ENCODE measurements around the gene ITPKB.

Gene ITPKB

GRCh38 chr1:226662642-226663326, 76.3 kb downstream of the ITPKB start:
- Histone ChIP-seq H3K9me3 (ENCODE audit: control insufficient read depth in 5 of 5, low read length in 5 of 5) (no peaks in the 10 kb centered on the region), H3K4me3 (ENCODE audit: low read depth in 1 of 5, low read length in 5 of 5) (peak overlapping the region in 2 of 5 donors; percentile 4 to 11), H3K27ac (ENCODE audit: low read depth, low read length) (peak overlapping the region; percentile 92), H3K4me1 (ENCODE audit: control insufficient read depth in 5 of 5, insufficient read depth in 5 of 5, low read length in 5 of 5) (peaks cover 39 to 100% (median 95%) of the 10 kb centered on the region in 5 donors), H3K27me3 (ENCODE audit: control insufficient read depth in 5 of 5, insufficient read depth in 4 of 5, low read length in 5 of 5) (no peaks in the 10 kb centered on the region), H3K36me3 (ENCODE audit: control insufficient read depth in 5 of 5, insufficient read depth in 5 of 5, low read length in 5 of 5) (peaks cover 0 to 2% (median 0%) of the 10 kb centered on the region in 5 donors), H3K9ac (ENCODE audit: low read length in 5 of 5) (peak overlapping the region in 3 of 5 donors; percentile 38 to 52 (median 47))

- Histone ChIP-seq H3K4me3 (ENCODE audit: low read depth in 1 of 5, low read length in 5 of 5) (no peak overlapping the region), H3K9ac (ENCODE audit: low read length in 5 of 5) (peak overlapping the region in 3 of 5 donors; percentile 36 to 68 (median 47)), H3K27ac (ENCODE audit: low read depth, low read length) (peak overlapping the region; percentile 92), H3K36me3 (ENCODE audit: control insufficient read depth in 5 of 5, insufficient read depth in 5 of 5, low read length in 5 of 5) (peaks cover 0 to 2% (median 0%) of the 10 kb centered on the region in 5 donors), H3K9me3 (ENCODE audit: control insufficient read depth in 5 of 5, low read length in 5 of 5) (no peaks in the 10 kb centered on the region), H3K27me3 (ENCODE audit: control insufficient read depth in 5 of 5, insufficient read depth in 4 of 5, low read length in 5 of 5) (peaks cover 0 to under 1% (median 0%) of the 10 kb centered on the region in 5 donors), H3K4me1 (ENCODE audit: control insufficient read depth in 5 of 5, insufficient read depth in 5 of 5, low read length in 5 of 5) (peaks cover 44 to 100% (median 95%) of the 10 kb centered on the region in 5 donors)
These were observed 77.1 kb downstream of the ITPKB start for GRCh38 chr1:226661965-226662364.

GRCh38 chr1:226661271-226661670, 77.8 kb downstream of the ITPKB start:
- Histone ChIP-seq H3K27me3 (ENCODE audit: control insufficient read depth in 5 of 5, insufficient read depth in 4 of 5, low read length in 5 of 5) (peaks cover 0 to 3% (median 0%) of the 10 kb centered on the region in 5 donors), H3K36me3 (ENCODE audit: control insufficient read depth in 5 of 5, insufficient read depth in 5 of 5, low read length in 5 of 5) (peaks cover 0 to 2% (median 0%) of the 10 kb centered on the region in 5 donors), H3K4me3 (ENCODE audit: low read depth in 1 of 5, low read length in 5 of 5) (no peak overlapping the region), H3K27ac (ENCODE audit: low read depth, low read length) (peak overlapping the region; percentile 92), H3K9me3 (ENCODE audit: control insufficient read depth in 5 of 5, low read length in 5 of 5) (no peaks in the 10 kb centered on the region), H3K4me1 (ENCODE audit: control insufficient read depth in 5 of 5, insufficient read depth in 5 of 5, low read length in 5 of 5) (peaks cover 47 to 100% (median 95%) of the 10 kb centered on the region in 5 donors), H3K9ac (ENCODE audit: low read length in 5 of 5) (peak overlapping the region in 3 of 5 donors; percentile 38 to 62 (median 41))

- H3K27ac ChIP-seq (ENCODE audit: low read depth, low read length) = peak overlapping the region; percentile 92
- H3K9ac ChIP-seq (ENCODE audit: low read length in 5 of 5) = peak overlapping the region; percentile 35 to 62 (median 41)
- peaks cover 0 to 2% (median 0%) of the 10 kb centered on the region in 5 donors for H3K36me3 ChIP-seq (ENCODE audit: control insufficient read depth in 5 of 5, insufficient read depth in 5 of 5, low read length in 5 of 5)
- H3K4me1 ChIP-seq (ENCODE audit: control insufficient read depth in 5 of 5, insufficient read depth in 5 of 5, low read length in 5 of 5) = peaks cover 42 to 100% (median 95%) of the 10 kb centered on the region in 5 donors
- no peaks in the 10 kb centered on the region for H3K9me3 ChIP-seq (ENCODE audit: control insufficient read depth in 5 of 5, low read length in 5 of 5)
- peaks cover 0 to 3% (median 0%) of the 10 kb centered on the region in 5 donors for H3K27me3 ChIP-seq (ENCODE audit: control insufficient read depth in 5 of 5, insufficient read depth in 4 of 5, low read length in 5 of 5)
- no peak overlapping the region for H3K4me3 ChIP-seq (ENCODE audit: low read depth in 1 of 5, low read length in 5 of 5)
These were observed 78.5 kb downstream of the ITPKB start for GRCh38 chr1:226660410-226661182.

GRCh38 chr1:226659641-226660040, 79.4 kb downstream of the ITPKB start:
- H3K9ac ChIP-seq (ENCODE audit: low read length in 5 of 5) = no peak overlapping the region
- H3K36me3 ChIP-seq (ENCODE audit: control insufficient read depth in 5 of 5, insufficient read depth in 5 of 5, low read length in 5 of 5) = peaks cover 0 to 2% (median 0%) of the 10 kb centered on the region in 5 donors
- H3K4me3 ChIP-seq (ENCODE audit: low read depth in 1 of 5, low read length in 5 of 5) = no peak overlapping the region
- H3K9me3 ChIP-seq (ENCODE audit: control insufficient read depth in 5 of 5, low read length in 5 of 5) = no peaks in the 10 kb centered on the region
- peaks cover 39 to 100% (median 95%) of the 10 kb centered on the region in 5 donors for H3K4me1 ChIP-seq (ENCODE audit: control insufficient read depth in 5 of 5, insufficient read depth in 5 of 5, low read length in 5 of 5)
- H3K27me3 ChIP-seq (ENCODE audit: control insufficient read depth in 5 of 5, insufficient read depth in 4 of 5, low read length in 5 of 5) = peaks cover 0 to 3% (median 0%) of the 10 kb centered on the region in 5 donors
- peak overlapping the region; percentile 92 for H3K27ac ChIP-seq (ENCODE audit: low read depth, low read length)

- H3K4me1 ChIP-seq (ENCODE audit: control insufficient read depth in 5 of 5, insufficient read depth in 5 of 5, low read length in 5 of 5) = peaks cover 39 to 100% (median 94%) of the 10 kb centered on the region in 5 donors
- peak overlapping the region; percentile 23 for H3K27ac ChIP-seq (ENCODE audit: low read depth, low read length)
- peak overlapping the region in 1 of 5 donors; percentile 44 for H3K9ac ChIP-seq (ENCODE audit: low read length in 5 of 5)
- H3K36me3 ChIP-seq (ENCODE audit: control insufficient read depth in 5 of 5, insufficient read depth in 5 of 5, low read length in 5 of 5) = peaks cover 0 to 2% (median 0%) of the 10 kb centered on the region in 5 donors
- no peak overlapping the region for H3K4me3 ChIP-seq (ENCODE audit: low read depth in 1 of 5, low read length in 5 of 5)
- no peaks in the 10 kb centered on the region for H3K9me3 ChIP-seq (ENCODE audit: control insufficient read depth in 5 of 5, low read length in 5 of 5)
- H3K27me3 ChIP-seq (ENCODE audit: control insufficient read depth in 5 of 5, insufficient read depth in 4 of 5, low read length in 5 of 5) = peaks cover 0 to 3% (median 0%) of the 10 kb centered on the region in 5 donors
These were observed 79.9 kb downstream of the ITPKB start for GRCh38 chr1:226659136-226659535.

GRCh38 chr1:226658546-226659125, 80.4 kb downstream of the ITPKB start:
- Histone ChIP-seq H3K9me3 (ENCODE audit: control insufficient read depth in 5 of 5, low read length in 5 of 5) (no peaks in the 10 kb centered on the region), H3K27ac (ENCODE audit: low read depth, low read length) (peak overlapping the region; percentile 23), H3K27me3 (ENCODE audit: control insufficient read depth in 5 of 5, insufficient read depth in 4 of 5, low read length in 5 of 5) (peaks cover 0 to 3% (median 0%) of the 10 kb centered on the region in 5 donors), H3K36me3 (ENCODE audit: control insufficient read depth in 5 of 5, insufficient read depth in 5 of 5, low read length in 5 of 5) (peaks cover 0 to 2% (median 0%) of the 10 kb centered on the region in 5 donors), H3K9ac (ENCODE audit: low read length in 5 of 5) (peak overlapping the region in 1 of 5 donors; percentile 44), H3K4me1 (ENCODE audit: control insufficient read depth in 5 of 5, insufficient read depth in 5 of 5, low read length in 5 of 5) (peaks cover 36 to 100% (median 94%) of the 10 kb centered on the region in 5 donors), H3K4me3 (ENCODE audit: low read depth in 1 of 5, low read length in 5 of 5) (no peak overlapping the region)

GRCh38 chr1:226657895-226658545, 81.1 kb downstream of the ITPKB start:
- H3K4me1 ChIP-seq (ENCODE audit: control insufficient read depth in 5 of 5, insufficient read depth in 5 of 5, low read length in 5 of 5) = peaks cover 36 to 100% (median 89%) of the 10 kb centered on the region in 5 donors
- peak overlapping the region; percentile 69 for H3K27ac ChIP-seq (ENCODE audit: low read depth, low read length)
- H3K27me3 ChIP-seq (ENCODE audit: control insufficient read depth in 5 of 5, insufficient read depth in 4 of 5, low read length in 5 of 5) = peaks cover 0 to 3% (median 0%) of the 10 kb centered on the region in 5 donors
- peaks cover 0 to 2% (median 0%) of the 10 kb centered on the region in 5 donors for H3K36me3 ChIP-seq (ENCODE audit: control insufficient read depth in 5 of 5, insufficient read depth in 5 of 5, low read length in 5 of 5)
- no peaks in the 10 kb centered on the region for H3K9me3 ChIP-seq (ENCODE audit: control insufficient read depth in 5 of 5, low read length in 5 of 5)
- no peak overlapping the region for H3K9ac ChIP-seq (ENCODE audit: low read length in 5 of 5)
- H3K4me3 ChIP-seq (ENCODE audit: low read depth in 1 of 5, low read length in 5 of 5) = no peak overlapping the region

GRCh38 chr1:226656601-226657277, 82.3 kb downstream of the ITPKB start:
- Histone ChIP-seq H3K27ac (ENCODE audit: low read depth, low read length) (peak overlapping the region; percentile 69), H3K27me3 (ENCODE audit: control insufficient read depth in 5 of 5, insufficient read depth in 4 of 5, low read length in 5 of 5) (peaks cover 0 to 3% (median 0%) of the 10 kb centered on the region in 5 donors), H3K4me1 (ENCODE audit: control insufficient read depth in 5 of 5, insufficient read depth in 5 of 5, low read length in 5 of 5) (peaks cover 28 to 91% (median 76%) of the 10 kb centered on the region in 5 donors), H3K36me3 (ENCODE audit: control insufficient read depth in 5 of 5, insufficient read depth in 5 of 5, low read length in 5 of 5) (peaks cover 0 to 2% (median 0%) of the 10 kb centered on the region in 5 donors), H3K9me3 (ENCODE audit: control insufficient read depth in 5 of 5, low read length in 5 of 5) (no peaks in the 10 kb centered on the region), H3K9ac (ENCODE audit: low read length in 5 of 5) (peak overlapping the region in 2 of 5 donors; percentile 20 to 41), H3K4me3 (ENCODE audit: low read depth in 1 of 5, low read length in 5 of 5) (peak overlapping the region in 1 of 5 donors; percentile 0)

Measured in subcutaneous abdominal adipose tissue (tissue), 5 donors.